GM12878 (cell line): ENCODE data around the gene CAPN10. TPM values are rescaled to one million over a fixed set of nuclear protein-coding genes. Genes with fewer than 3 reads are reported as not detected.

ENCODE experiments used
- ATAC-seq: fragments of 200-7000 bp; cut with Tn5 transposase; 3 replicates; pipeline ENCODE4 v1.9.1; 2020; ENCODE audit warnings: mild to moderate bottlenecking, moderate library complexity
- BruUV-seq: library from RNA; stranded (reverse); fragments of 400-500 nt; replicated peaks from 2 replicates; lab custom pipeline; 2021; lab: Mats Ljungman, UMichigan
- CTCF ChIA-PET: fragments of 300-600 bp; sonication (Branson Sonifier 250); formaldehyde crosslinking; extraction: SDS; loops from one replicate; lab custom pipeline; 2021; ENCODE audit warnings: inconsistent platforms; lab: Yijun Ruan, JAX
- POLR2A ChIA-PET: fragments of 350-600 bp; formaldehyde crosslinking; extraction: SDS; loops from one replicate; lab custom pipeline; 2021; ENCODE audit warnings: inconsistent platforms; lab: Charles Lee
- RAD21 ChIA-PET: fragments of 300-600 bp; sonication (Branson Sonifier 250); formaldehyde crosslinking; loops from one replicate; lab custom pipeline; 2023; ENCODE audit warnings: antibody characterized with exemption; ENCODE audit not compliant: unreplicated experiment; lab: Charles Lee
- SMC1A ChIA-PET: fragments of 300-600 bp; sonication (Branson Sonifier 250); formaldehyde crosslinking; loops from one replicate; lab custom pipeline; 2023; ENCODE audit not compliant: unreplicated experiment, uncharacterized antibody; lab: Charles Lee
- DNase-seq: peaks from one replicate; pipeline ENCODE4 v3.0.0-alpha.2; 2011; ENCODE audit warnings: low read depth, low spot score
- FAIRE-seq: peaks from 3 replicates; lab custom pipeline; 2011; peaks lifted over from hg19 to GRCh38; lab: Jason Lieb, UNC
- H2AFZ ChIP-seq: 2 replicates; pipeline ENCODE4 v1.6.0; 2011; ENCODE audit warnings: low read depth, low read length, control low read depth; ENCODE audit not compliant: control insufficient read depth
- H3K27ac ChIP-seq: 2 replicates; pipeline ENCODE4 v1.5.1; 2011; ENCODE audit warnings: control low read depth; ENCODE audit not compliant: control insufficient read depth, insufficient read depth
- H3K27me3 ChIP-seq, 2 experiments: replicated peaks in 1 of 2; 2 replicates each; pipeline versions ENCODE4 v1.6.0 to v1.6.1; 2011; ENCODE audit warnings: low read length in 1 of 2; ENCODE audit not compliant: control insufficient read depth in 2 of 2, insufficient read depth in 2 of 2
- H3K36me3 ChIP-seq, 2 experiments: 2 replicates each; pipeline ENCODE4 v1.5.1; 2011; ENCODE audit warnings: low read length in 1 of 2; ENCODE audit not compliant: control insufficient read depth in 2 of 2, insufficient read depth in 2 of 2
- H3K4me1 ChIP-seq: 2 replicates; pipeline ENCODE4 v1.6.1; 2011; ENCODE audit warnings: mild to moderate bottlenecking, low read length, moderate library complexity, mixed read lengths; ENCODE audit not compliant: control insufficient read depth, insufficient read depth
- H3K4me2 ChIP-seq: 2 replicates; pipeline ENCODE4 v1.6.0; 2011; ENCODE audit warnings: control low read depth; ENCODE audit not compliant: control insufficient read depth, insufficient read depth
- H3K4me3 ChIP-seq: fragments of 200-600 bp; sonication (generic); 2 replicates; pipeline ENCODE4 v1.5.1; 2016
- H3K79me2 ChIP-seq: 2 replicates; pipeline ENCODE4 v1.6.0; 2011; ENCODE audit warnings: low read length; ENCODE audit not compliant: control insufficient read depth, insufficient read depth
- H3K9ac ChIP-seq: 2 replicates; pipeline ENCODE4 v1.8.0; 2011; ENCODE audit warnings: low read length, control low read depth, mixed read lengths; ENCODE audit not compliant: control insufficient read depth, insufficient read depth
- H3K9me3 ChIP-seq: replicated peaks from 3 replicates; pipeline ENCODE4 v1.5.1; 2011; ENCODE audit warnings: mild to moderate bottlenecking, low read length; ENCODE audit not compliant: control insufficient read depth, insufficient read depth
- H4K20me1 ChIP-seq: 2 replicates; pipeline ENCODE4 v1.6.0; 2011; ENCODE audit not compliant: control insufficient read depth, insufficient read depth
- ATF7 ChIP-seq: fragments of 450-650 bp; IDR thresholded peaks from 2 replicates; pipeline ENCODE4 v1.6.1; 2016; ENCODE audit warnings: low read depth, mild to moderate bottlenecking
- BHLHE40 ChIP-seq, 2 experiments: fragments of 450-650 bp in 1 of 2; IDR thresholded peaks; 2 replicates each; pipeline ENCODE4 v1.6.1; 2011 to 2017; ENCODE audit warnings: low read depth in 2 of 2, borderline replicate concordance in 1 of 2, improper control_type of control experiment in 1 of 2, low read length in 1 of 2, mild to moderate bottlenecking in 1 of 2
- CBX5 ChIP-seq: sonication (generic); IDR thresholded peaks from 2 replicates; pipeline ENCODE4 v1.6.1; 2016; ENCODE audit warnings: low read depth, moderate library complexity, mild to moderate bottlenecking, inconsistent platforms
- CREM ChIP-seq: IDR thresholded peaks from 2 replicates; pipeline ENCODE4 v1.6.1; 2014; ENCODE audit warnings: antibody characterized with exemption, low read depth
- CTCF ChIP-seq, 3 experiments: IDR thresholded peaks in 2 of 3; conservative IDR thresholded peaks in 1 of 3; 2 replicates each; pipeline ENCODE4 v1.5.1; 2011; ENCODE audit warnings: low read depth in 3 of 3, low read length in 3 of 3, mild to moderate bottlenecking in 3 of 3, control low read depth in 2 of 3, moderate library complexity in 2 of 3, inconsistent platforms in 1 of 3, mixed read lengths in 1 of 3; ENCODE audit not compliant: control insufficient read depth in 2 of 3, insufficient read depth in 1 of 3; ENCODE audit errors: extremely low read depth in 1 of 3
- ETV6 ChIP-seq, 2 experiments: fragments of 450-650 bp in 1 of 2; IDR thresholded peaks in 1 of 2; conservative IDR thresholded peaks in 1 of 2; 2 replicates each; pipeline ENCODE4 v1.6.1; 2014; ENCODE audit warnings: antibody characterized with exemption in 1 of 2, borderline replicate concordance in 1 of 2, low read depth in 1 of 2, mild to moderate bottlenecking in 1 of 2, moderate library complexity in 1 of 2
- NFIC ChIP-seq: IDR thresholded peaks from 2 replicates; pipeline ENCODE4 v1.6.1; 2012; ENCODE audit warnings: low read depth, mild to moderate bottlenecking, inconsistent platforms, low read length, moderate library complexity
- PAX8 ChIP-seq: fragments of 450-650 bp; IDR thresholded peaks from 2 replicates; pipeline ENCODE4 v1.6.1; 2017; ENCODE audit warnings: mild to moderate bottlenecking, moderate library complexity
- POLR2AphosphoS5 ChIP-seq: IDR thresholded peaks from 2 replicates; pipeline ENCODE4 v1.6.1; 2011; ENCODE audit warnings: mild to moderate bottlenecking, low read length, inconsistent platforms
- SIN3A ChIP-seq: IDR thresholded peaks from 2 replicates; pipeline ENCODE4 v1.6.1; 2012; ENCODE audit warnings: low read depth, low read length, improper control_type of control experiment
- SMAD1 ChIP-seq: fragments of 450-650 bp; IDR thresholded peaks from 2 replicates; pipeline ENCODE4 v1.6.1; 2018; ENCODE audit warnings: mild to moderate bottlenecking, low read depth; ENCODE audit not compliant: partially characterized antibody
- SMC3 ChIP-seq: IDR thresholded peaks from 2 replicates; pipeline ENCODE4 v1.6.1; 2011; ENCODE audit warnings: low read length, improper control_type of control experiment, borderline replicate concordance
- TCF12 ChIP-seq: IDR thresholded peaks from 2 replicates; pipeline ENCODE4 v1.6.1; 2011; ENCODE audit warnings: low read depth, mild to moderate bottlenecking, low read length
- ZBTB11 ChIP-seq: fragments of 450-650 bp; formaldehyde crosslinking; IDR thresholded peaks from 2 replicates; pipeline ENCODE4 v1.5.0; 2022; ENCODE audit warnings: mild to moderate bottlenecking, missing genetic modification characterization
- ZNF24 ChIP-seq: fragments of 450-650 bp; IDR thresholded peaks from 2 replicates; pipeline ENCODE4 v1.6.1; 2017; ENCODE audit warnings: antibody characterized with exemption, mild to moderate bottlenecking
- ZNF274 ChIP-seq: IDR thresholded peaks from one replicate; pipeline ENCODE4 v1.8.0; 2011; ENCODE audit not compliant: insufficient read length, insufficient read depth
- WGBS: methylation state at CpG from one replicate; pipeline ENCODE4 v1.1.6; 2016; ENCODE audit warnings: low lambda C conversion rate; ENCODE audit not compliant: insufficient replicate concordance, insufficient coverage; ENCODE audit errors: missing lambda C conversion rate; 5-methylcytosine and 5-hydroxymethylcytosine counted together
- in situ Hi-C: fragments of 300-500 bp; cut with MboI; formaldehyde crosslinking; loops from 9 replicates; pipeline ENCODE4 v1.14.3; 2018; ENCODE audit warnings: mixed read lengths
- intact Hi-C: fragments of 100-400 bp; cut with micrococcal nuclease; formaldehyde crosslinking; loops from one replicate; pipeline ENCODE4 v1.14.2; 2022; ENCODE audit not compliant: unreplicated experiment
- polyA plus RNA-seq, 11 experiments: library from polyadenylated mRNA; depleted of rRNA in 4 of 11; unstranded in 6 of 11; stranded (reverse) in 5 of 11; fragments of >200 nt; fragmentation: Nextera tagmentation in 4 of 11; fragmentation: Illumina TruSeq in 1 of 11; extraction: Ambion mirVana in 4 of 11; extraction: Trizol in 1 of 11; gene quantifications; 1 replicate in 1 of 11; 2 replicates in 10 of 11; pipeline versions ENCODE4 v1.2.1 to v1.2.3, GENCODE V29; 2011 to 2016; ENCODE audit warnings: inconsistent platforms in 2 of 11, missing spikeins in 2 of 11, low read depth in 1 of 11
- total RNA-seq, 4 experiments: library from RNA; depleted of rRNA in 3 of 4; stranded (reverse); fragments of >200 nt in 3 of 4; fragmentation: Illumina TruSeq in 1 of 4; extraction: Trizol in 1 of 4; gene quantifications; 2 replicates each; pipeline versions ENCODE4 v1.2.1 to v1.2.3, GENCODE V29; 2013 to 2021

CAPN10 gene
- total and polyA plus RNA-seq, 10 of the 15 experiments (the other 5 are each of a cell fraction or from before 2014, with no cell fraction given) = 0.37 to 40.6 (median 17.5) TPM

DNA sequence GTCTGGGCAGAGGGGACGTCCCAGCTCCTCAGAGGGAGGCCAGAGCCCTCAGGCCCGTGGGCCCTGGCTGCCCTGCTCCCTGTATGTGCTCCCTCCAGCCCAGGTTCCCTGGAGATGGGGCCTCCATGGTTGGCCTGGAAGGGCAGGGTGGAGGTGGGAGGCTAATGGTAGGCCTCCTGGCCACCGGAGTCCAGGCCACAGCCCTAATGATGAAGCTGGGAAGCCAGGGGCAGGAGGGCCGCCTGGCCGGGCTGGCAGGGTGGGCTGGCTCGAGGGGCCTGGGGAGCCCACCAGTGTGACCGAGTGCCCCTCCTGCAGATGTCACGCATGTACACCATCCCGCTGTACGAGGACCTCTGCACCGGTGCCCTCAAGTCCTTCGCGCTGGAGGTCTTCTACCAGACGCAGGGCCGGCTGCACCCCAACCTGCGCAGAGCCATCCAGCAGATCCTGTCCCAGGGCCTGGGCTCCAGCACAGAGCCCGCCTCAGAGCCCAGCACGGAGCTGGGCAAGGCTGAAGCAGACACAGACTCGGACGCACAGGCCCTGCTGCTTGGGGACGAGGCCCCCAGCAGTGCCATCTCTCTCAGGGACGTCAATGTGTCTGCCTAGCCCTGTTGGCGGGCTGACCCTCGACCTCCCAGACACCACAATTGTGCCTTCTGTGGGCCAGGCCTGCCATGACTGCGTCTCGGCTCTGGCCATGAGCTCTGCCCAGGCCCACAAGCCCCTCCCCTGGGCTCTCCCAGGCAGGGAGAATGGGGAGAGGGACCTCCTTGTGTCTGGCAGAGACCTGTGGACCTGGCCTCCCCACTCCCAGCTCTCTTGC lies 9.0 kb upstream of the CAPN10 start (continued):
- no peak for TF ChIP-seq CTCF (IDR thresholded peaks at IDR 0.05 in 2 of 3, conservative IDR thresholded peaks at IDR 0.05 in 1 of 3; ENCODE audit: control insufficient read depth in 2 of 3, extremely low read depth in 1 of 3, insufficient read depth in 1 of 3, low read depth in 3 of 3, low read length in 3 of 3)

GRCh38 chr2:240578110-240578450 lies 8.5 kb upstream of the CAPN10 start:
- no peak for DNase-seq
- Histone ChIP-seq H2AFZ (no peak overlapping the region), H3K79me2 (peaks cover 6% of the 10 kb centered on the region), H3K27me3 (no peaks in the 10 kb centered on the region), H3K36me3 (peaks cover 0 to 7% of the 10 kb centered on the region in 2 experiments; a peak in 3 of 4 replicates), H3K9ac (no peak overlapping the region), H3K4me1 (peaks cover 27% of the 10 kb centered on the region), H3K4me3 (no peak overlapping the region), H3K9me3 (no peaks in the 10 kb centered on the region; the same call in 2 of the 3 replicates), H3K4me2 (no peak overlapping the region), H4K20me1 (no peaks in the 10 kb centered on the region; the same call in 1 of the 2 replicates), H3K27ac (no peak overlapping the region)
- BruUV-seq = no TSS peak
- CTCF ChIA-PET = no interaction called here
- RAD21 ChIA-PET = no interaction called here
- FAIRE-seq = no peak
- in situ Hi-C loops = no loop called here
- intact Hi-C loops = no loop called here
- WGBS = 98% methylated on average over 9 of the region's 9 CpGs
- SMC1A ChIA-PET = no interaction called here
- POLR2A ChIA-PET = interaction anchor here (1.3 kb wide), 1 partner anchor 12 kb away, joined by 4 read pairs; no protein-coding TSS in a partner anchor
- no peak for ATAC-seq
- no peak for TF ChIP-seq ZBTB11 (CRISPR knock-in tag)
- TF ChIP-seq SMC3 = no peak
- TF ChIP-seq ZNF274 = no peak
- TF ChIP-seq BHLHE40 (IDR thresholded peaks at IDR 0.05; ENCODE audit: borderline replicate concordance in 1 of 2, low read depth in 2 of 2, low read length in 1 of 2) = no peak
- no peak for TF ChIP-seq NFIC
- TF ChIP-seq POLR2AphosphoS5 = no peak; the same call in 1 of the 2 replicates
- TF ChIP-seq SIN3A = no peak
- no peak for TF ChIP-seq ETV6 (conservative IDR thresholded peaks at IDR 0.05 in 1 of 2, IDR thresholded peaks at IDR 0.05 in 1 of 2; ENCODE audit: borderline replicate concordance in 1 of 2, low read depth in 1 of 2)
- no peak for TF ChIP-seq SMAD1
- TF ChIP-seq TCF12 = no peak
- no peak for TF ChIP-seq CBX5
- TF ChIP-seq CREM = no peak
- no peak for TF ChIP-seq ZNF24
- TF ChIP-seq PAX8 = no peak
- TF ChIP-seq ATF7 = no peak
